ENCODE data around the gene SERPINA12. TPM values are rescaled to one million over a fixed set of nuclear protein-coding genes. Genes with fewer than 3 reads are reported as not detected.

Gene SERPINA12
- total RNA-seq, 4 donors from 2014 or later = 345 to 790 (median 421) TPM

GRCh38 chr14:94541234-94541975 lies 32.1 kb upstream of the SERPINA12 start:
- TF ChIP-seq CTCF (IDR thresholded peaks at IDR 0.05) (no peak), POLR2A (IDR thresholded peaks at IDR 0.05) (no peak)
- intact Hi-C loops (cut with DNase I; ENCODE audit: low total_unique reads) = loop anchor here (10.0 kb wide), 1 partner anchor 97 kb away; no protein-coding TSS in a partner anchor

GRCh38 chr14:94540031-94540794 lies 30.9 kb upstream of the SERPINA12 start:
- peak; percentile 12 to 77 for DNase-seq (ENCODE audit: low spot score in 2 of 2)

More at GRCh38 chr14:94541234-94541975, 32.1 kb upstream of the SERPINA12 start:
- peak in 1 of 2 donors; percentile 43 for DNase-seq (ENCODE audit: low spot score in 2 of 2)
- no peak overlapping the region for H3K4me3 ChIP-seq (ENCODE audit: low read depth, poor library complexity, severe bottlenecking)
- WGBS, 2 donors = 76% methylated on average over 9 of the region's 9 CpGs

GRCh38 chr14:94539181-94539580 lies 29.9 kb upstream of the SERPINA12 start:
- TF ChIP-seq CTCF (IDR thresholded peaks at IDR 0.05) (no peak), POLR2A (IDR thresholded peaks at IDR 0.05) (no peak)
- H3K4me3 ChIP-seq (ENCODE audit: low read depth, poor library complexity, severe bottlenecking) = no peak overlapping the region
- peak; percentile 9 to 58 for DNase-seq (ENCODE audit: low spot score in 2 of 2)
- 80 to 81% methylated on average over 7 of the region's 7 CpGs for WGBS, 2 donors
- intact Hi-C loops (cut with DNase I; ENCODE audit: low total_unique reads) = no loop called here

More at GRCh38 chr14:94540031-94540794, 30.9 kb upstream of the SERPINA12 start:
- intact Hi-C loops (cut with DNase I; ENCODE audit: low total_unique reads) = loop anchor here (10.0 kb wide), 1 partner anchor 95 kb away; no protein-coding TSS in a partner anchor
- H3K4me3 ChIP-seq (ENCODE audit: low read depth, poor library complexity, severe bottlenecking) = no peak overlapping the region
- WGBS, 2 donors = 40 to 60% methylated on average over 13 of the region's 13 CpGs
- TF ChIP-seq CTCF (IDR thresholded peaks at IDR 0.05) (no peak), POLR2A (IDR thresholded peaks at IDR 0.05) (no peak)

GRCh38 chr14:94538070-94538740 lies 28.9 kb upstream of the SERPINA12 start:
- TF ChIP-seq POLR2A (IDR thresholded peaks at IDR 0.05) = no peak
- no peak for TF ChIP-seq CTCF (IDR thresholded peaks at IDR 0.05)
- peak; percentile 11 to 72 for DNase-seq (ENCODE audit: low spot score in 2 of 2)
- no peak overlapping the region for H3K4me3 ChIP-seq (ENCODE audit: low read depth, poor library complexity, severe bottlenecking)
- intact Hi-C loops (cut with DNase I; ENCODE audit: low total_unique reads) = no loop called here
- WGBS, 2 donors = 82 to 85% methylated on average over 6 of the region's 6 CpGs

GRCh38 chr14:94536836-94537235 lies 27.6 kb upstream of the SERPINA12 start:
- intact Hi-C loops (cut with DNase I; ENCODE audit: low total_unique reads) = no loop called here
- 45% methylated on average over 2 of the region's 2 CpGs for WGBS, 2 donors
- peak; percentile 6 to 28 for DNase-seq (ENCODE audit: low spot score in 2 of 2)
- TF ChIP-seq CTCF (IDR thresholded peaks at IDR 0.05) = no peak
- TF ChIP-seq POLR2A (IDR thresholded peaks at IDR 0.05) = no peak
- no peak overlapping the region for H3K4me3 ChIP-seq (ENCODE audit: low read depth, poor library complexity, severe bottlenecking)
